GM12878 (cell line): Measurements from ENCODE around the gene HAAO. TPM values are rescaled to one million over a fixed set of nuclear protein-coding genes. Genes with fewer than 3 reads are reported as not detected.

ENCODE experiments used
- ATAC-seq: fragments of 200-7000 bp; cut with Tn5 transposase; 3 replicates; pipeline ENCODE4 v1.9.1; 2020; ENCODE audit warnings: mild to moderate bottlenecking, moderate library complexity
- BruUV-seq: library from RNA; stranded (reverse); fragments of 400-500 nt; replicated peaks from 2 replicates; lab custom pipeline; 2021; lab: Mats Ljungman, UMichigan
- CTCF ChIA-PET: fragments of 300-600 bp; sonication (Branson Sonifier 250); formaldehyde crosslinking; extraction: SDS; loops from one replicate; lab custom pipeline; 2021; ENCODE audit warnings: inconsistent platforms; lab: Yijun Ruan, JAX
- POLR2A ChIA-PET: fragments of 350-600 bp; formaldehyde crosslinking; extraction: SDS; loops from one replicate; lab custom pipeline; 2021; ENCODE audit warnings: inconsistent platforms; lab: Charles Lee
- RAD21 ChIA-PET: fragments of 300-600 bp; sonication (Branson Sonifier 250); formaldehyde crosslinking; loops from one replicate; lab custom pipeline; 2023; ENCODE audit warnings: antibody characterized with exemption; ENCODE audit not compliant: unreplicated experiment; lab: Charles Lee
- SMC1A ChIA-PET: fragments of 300-600 bp; sonication (Branson Sonifier 250); formaldehyde crosslinking; loops from one replicate; lab custom pipeline; 2023; ENCODE audit not compliant: unreplicated experiment, uncharacterized antibody; lab: Charles Lee
- DNase-seq: peaks from one replicate; pipeline ENCODE4 v3.0.0-alpha.2; 2011; ENCODE audit warnings: low read depth, low spot score
- FAIRE-seq: peaks from 3 replicates; lab custom pipeline; 2011; peaks lifted over from hg19 to GRCh38; lab: Jason Lieb, UNC
- H2AFZ ChIP-seq: 2 replicates; pipeline ENCODE4 v1.6.0; 2011; ENCODE audit warnings: low read depth, low read length, control low read depth; ENCODE audit not compliant: control insufficient read depth
- H3K27ac ChIP-seq: 2 replicates; pipeline ENCODE4 v1.5.1; 2011; ENCODE audit warnings: control low read depth; ENCODE audit not compliant: control insufficient read depth, insufficient read depth
- H3K27me3 ChIP-seq, 2 experiments: replicated peaks in 1 of 2; 2 replicates each; pipeline versions ENCODE4 v1.6.0 to v1.6.1; 2011; ENCODE audit warnings: low read length in 1 of 2; ENCODE audit not compliant: control insufficient read depth in 2 of 2, insufficient read depth in 2 of 2
- H3K36me3 ChIP-seq, 2 experiments: 2 replicates each; pipeline ENCODE4 v1.5.1; 2011; ENCODE audit warnings: low read length in 1 of 2; ENCODE audit not compliant: control insufficient read depth in 2 of 2, insufficient read depth in 2 of 2
- H3K4me1 ChIP-seq: 2 replicates; pipeline ENCODE4 v1.6.1; 2011; ENCODE audit warnings: mild to moderate bottlenecking, low read length, moderate library complexity, mixed read lengths; ENCODE audit not compliant: control insufficient read depth, insufficient read depth
- H3K4me2 ChIP-seq: 2 replicates; pipeline ENCODE4 v1.6.0; 2011; ENCODE audit warnings: control low read depth; ENCODE audit not compliant: control insufficient read depth, insufficient read depth
- H3K4me3 ChIP-seq: fragments of 200-600 bp; sonication (generic); 2 replicates; pipeline ENCODE4 v1.5.1; 2016
- H3K79me2 ChIP-seq: 2 replicates; pipeline ENCODE4 v1.6.0; 2011; ENCODE audit warnings: low read length; ENCODE audit not compliant: control insufficient read depth, insufficient read depth
- H3K9ac ChIP-seq: 2 replicates; pipeline ENCODE4 v1.8.0; 2011; ENCODE audit warnings: low read length, control low read depth, mixed read lengths; ENCODE audit not compliant: control insufficient read depth, insufficient read depth
- H3K9me3 ChIP-seq: replicated peaks from 3 replicates; pipeline ENCODE4 v1.5.1; 2011; ENCODE audit warnings: mild to moderate bottlenecking, low read length; ENCODE audit not compliant: control insufficient read depth, insufficient read depth
- H4K20me1 ChIP-seq: 2 replicates; pipeline ENCODE4 v1.6.0; 2011; ENCODE audit not compliant: control insufficient read depth, insufficient read depth
- BCL11A ChIP-seq: IDR thresholded peaks from 2 replicates; pipeline ENCODE4 v1.6.1; 2011; ENCODE audit warnings: low read depth, low read length
- CBFB ChIP-seq: IDR thresholded peaks from 2 replicates; pipeline ENCODE4 v1.6.1; 2016; ENCODE audit warnings: antibody characterized with exemption, low read depth
- EP300 ChIP-seq, 2 experiments: fragments of 150-350 bp in 1 of 2; IDR thresholded peaks; 2 replicates each; pipeline ENCODE4 v1.6.1; 2011 to 2012; ENCODE audit warnings: low read depth in 2 of 2, low read length in 2 of 2, borderline replicate concordance in 1 of 2, improper control_type of control experiment in 1 of 2, inconsistent platforms in 1 of 2; ENCODE audit not compliant: control insufficient read depth in 1 of 2
- KDM1A ChIP-seq: fragments of 200-600 bp; sonication (generic); IDR thresholded peaks from 2 replicates; pipeline ENCODE4 v1.6.1; 2016; ENCODE audit warnings: borderline replicate concordance
- MEF2B ChIP-seq: fragments of 450-650 bp; IDR thresholded peaks from 2 replicates; pipeline ENCODE4 v1.6.1; 2018; ENCODE audit warnings: mild to moderate bottlenecking, moderate library complexity; ENCODE audit not compliant: partially characterized antibody, poor library complexity, severe bottlenecking
- MYC ChIP-seq: IDR thresholded peaks from 2 replicates; pipeline ENCODE4 v1.6.1; 2011; ENCODE audit warnings: mild to moderate bottlenecking, low read length, moderate library complexity, inconsistent platforms; ENCODE audit not compliant: insufficient read depth, insufficient replicate concordance, insufficient read length, severe bottlenecking
- NFXL1 ChIP-seq: fragments of 450-650 bp; IDR thresholded peaks from 2 replicates; pipeline ENCODE4 v1.6.1; 2017; ENCODE audit warnings: antibody characterized with exemption, mild to moderate bottlenecking, borderline replicate concordance
- PAX5 ChIP-seq: IDR thresholded peaks from 2 replicates; pipeline ENCODE4 v1.6.1; 2011; ENCODE audit warnings: low read depth, low read length, borderline replicate concordance
- PAX8 ChIP-seq: fragments of 450-650 bp; IDR thresholded peaks from 2 replicates; pipeline ENCODE4 v1.6.1; 2017; ENCODE audit warnings: mild to moderate bottlenecking, moderate library complexity
- PRDM15 ChIP-seq: fragments of 450-650 bp; formaldehyde crosslinking; IDR thresholded peaks from 2 replicates; pipeline ENCODE4 v1.4.0; 2020; ENCODE audit warnings: mild to moderate bottlenecking, moderate library complexity
- RUNX3 ChIP-seq: IDR thresholded peaks from 2 replicates; pipeline ENCODE4 v1.6.1; 2012; ENCODE audit warnings: low read length, inconsistent platforms
- STAT3 ChIP-seq: IDR thresholded peaks from 2 replicates; pipeline ENCODE4 v1.6.1; 2011; ENCODE audit warnings: low read depth, low read length, improper control_type of control experiment
- YY1 ChIP-seq: IDR thresholded peaks from 2 replicates; pipeline ENCODE4 v1.6.1; 2011; ENCODE audit warnings: low read depth, mild to moderate bottlenecking, low read length
- ZNF207 ChIP-seq: fragments of 450-650 bp; IDR thresholded peaks from 2 replicates; pipeline ENCODE4 v1.6.1; 2014; ENCODE audit warnings: antibody characterized with exemption, mild to moderate bottlenecking, borderline replicate concordance
- ZNF384 ChIP-seq: IDR thresholded peaks from 2 replicates; pipeline ENCODE4 v1.6.1; 2012; ENCODE audit warnings: low read depth, mild to moderate bottlenecking, low read length, improper control_type of control experiment, borderline replicate concordance
- whole genome bisulfite sequencing: methylation state at CpG from one replicate; pipeline ENCODE4 v1.1.6; 2016; ENCODE audit warnings: low lambda C conversion rate; ENCODE audit not compliant: insufficient replicate concordance, insufficient coverage; ENCODE audit errors: missing lambda C conversion rate; 5-methylcytosine and 5-hydroxymethylcytosine counted together
- in situ Hi-C: fragments of 300-500 bp; cut with MboI; formaldehyde crosslinking; loops from 9 replicates; pipeline ENCODE4 v1.14.3; 2018; ENCODE audit warnings: mixed read lengths
- intact Hi-C: fragments of 100-400 bp; cut with micrococcal nuclease; formaldehyde crosslinking; loops from one replicate; pipeline ENCODE4 v1.14.2; 2022; ENCODE audit not compliant: unreplicated experiment
- polyA plus RNA-seq, 11 experiments: library from polyadenylated mRNA; depleted of rRNA in 4 of 11; unstranded in 6 of 11; stranded (reverse) in 5 of 11; fragments of >200 nt; fragmentation: Nextera tagmentation in 4 of 11; fragmentation: Illumina TruSeq in 1 of 11; extraction: Ambion mirVana in 4 of 11; extraction: Trizol in 1 of 11; gene quantifications; 1 replicate in 1 of 11; 2 replicates in 10 of 11; pipeline versions ENCODE4 v1.2.1 to v1.2.3, GENCODE V29; 2011 to 2016; ENCODE audit warnings: inconsistent platforms in 2 of 11, missing spikeins in 2 of 11, low read depth in 1 of 11
- total RNA-seq, 4 experiments: library from RNA; depleted of rRNA in 3 of 4; stranded (reverse); fragments of >200 nt in 3 of 4; fragmentation: Illumina TruSeq in 1 of 4; extraction: Trizol in 1 of 4; gene quantifications; 2 replicates each; pipeline versions ENCODE4 v1.2.1 to v1.2.3, GENCODE V29; 2013 to 2021

The HAAO gene
- total and polyA plus RNA-seq, 10 of the 15 experiments (the other 5 are each of a cell fraction or from before 2014, with no cell fraction given): 4.3 to 58.7 (median 26.8) TPM

- Histone ChIP-seq H3K4me1 (no peaks in the 10 kb centered on the region), H3K4me2 (no peak overlapping the region), H4K20me1 (no peaks in the 10 kb centered on the region), H3K79me2 (no peaks in the 10 kb centered on the region), H3K36me3 (no peaks in the 10 kb centered on the region; a peak in 1 of 4 replicates), H3K27me3 (no peaks in the 10 kb centered on the region), H2AFZ (no peak overlapping the region), H3K9me3 (no peaks in the 10 kb centered on the region), H3K9ac (no peak overlapping the region), H3K4me3 (no peak overlapping the region), H3K27ac (no peak overlapping the region)
- DNase-seq: no peak
- in situ Hi-C loops (no loop called here), intact Hi-C loops (no loop called here)
- no peak for ATAC-seq
- ChIA-PET RAD21 (interaction anchor here (0.6 kb wide), 1 partner anchor 93 kb away, joined by 8 read pairs; no protein-coding TSS in a partner anchor), POLR2A (no interaction called here), CTCF (interaction anchor here (1.0 to 1.9 kb wide), 3 partner anchors 18 to 27 kb away, joined by 3 to 5 read pairs (median 3); no protein-coding TSS in a partner anchor), SMC1A (interaction anchor here (1.4 to 2.1 kb wide), 4 partner anchors 12 to 106 kb away, joined by 4 to 7 read pairs (median 6); no protein-coding TSS in a partner anchor)
- WGBS: 95% methylated on average over 9 of the region's 10 CpGs
- no peak for FAIRE-seq
- TF ChIP-seq MYC (no peak), ZNF207 (no peak), BCL11A (no peak), KDM1A (no peak), MEF2B (no peak), RUNX3 (no peak), PRDM15 (CRISPR knock-in tag) (no peak), EP300 (IDR thresholded peaks at IDR 0.05; ENCODE audit: borderline replicate concordance in 1 of 2, control insufficient read depth in 1 of 2, low read depth in 2 of 2, low read length in 2 of 2) (no peak), STAT3 (no peak), PAX8 (no peak), ZNF384 (no peak), PAX5 (no peak), NFXL1 (no peak), CBFB (no peak), YY1 (no peak)
- BruUV-seq: no TSS peak
Measured at GRCh38 chr2:42769583-42770287, 22.6 kb downstream of the HAAO start.
